NCI-H526 (cell line): ENCODE measurements around the gene GP1BB.
"Not testable (repeated sequence)": the region's sequence is repeated elsewhere in the genome, so short reads cannot be mapped to it uniquely, and the experiment has no call there.

Experiments
- DNase-seq, 2 experiments: peaks; one replicate each; lab custom pipeline; 2025; lab: John Stamatoyannopoulos, UW

The GP1BB gene

GRCh38 chr22:19693981-19694670, 29.2 kb upstream of the GP1BB start:
- DNase-seq: no peak

GRCh38 chr22:19694696-19695095, 28.6 kb upstream of the GP1BB start:
- DNase-seq: no peak

- DNase-seq: no peak
Measured at GRCh38 chr22:19696504-19697276, 26.6 kb upstream of the GP1BB start.

GRCh38 chr22:19697871-19698270, 25.5 kb upstream of the GP1BB start:
- DNase-seq: not testable (repeated sequence)

GRCh38 chr22:19700790-19701419, 22.4 kb upstream of the GP1BB start:
- no peak for DNase-seq

- DNase-seq: no peak
Measured at GRCh38 chr22:19701420-19702145, 21.8 kb upstream of the GP1BB start.

- no peak for DNase-seq
Measured at GRCh38 chr22:19703869-19704268, 19.5 kb upstream of the GP1BB start.

- no peak for DNase-seq
Measured at GRCh38 chr22:19704355-19705015, 18.9 kb upstream of the GP1BB start.

GRCh38 chr22:19705181-19705934, 18.0 kb upstream of the GP1BB start:
- no peak for DNase-seq

- no peak for DNase-seq
Measured at GRCh38 chr22:19706661-19707151, 16.6 kb upstream of the GP1BB start.

GRCh38 chr22:19707347-19708290, 15.7 kb upstream of the GP1BB start:
- no peak for DNase-seq

GRCh38 chr22:19708321-19709011, 14.9 kb upstream of the GP1BB start:
- DNase-seq: no peak

GRCh38 chr22:19709063-19709769, 14.1 kb upstream of the GP1BB start:
- no peak for DNase-seq

GRCh38 chr22:19710020-19710768, 13.1 kb upstream of the GP1BB start:
- no peak for DNase-seq

- DNase-seq: no peak
Measured at GRCh38 chr22:19710769-19711106, 12.6 kb upstream of the GP1BB start.

- DNase-seq: no peak
Measured at GRCh38 chr22:19713245-19713644, 10.1 kb upstream of the GP1BB start.

- no peak for DNase-seq
Measured at GRCh38 chr22:19713650-19714311, 9.6 kb upstream of the GP1BB start.
